ENCODE measurements around the gene IKBIP.
"Not testable (repeated sequence)": the region's sequence is repeated elsewhere in the genome, so short reads cannot be mapped to it uniquely, and the experiment has no call there.

The IKBIP gene, protein sequence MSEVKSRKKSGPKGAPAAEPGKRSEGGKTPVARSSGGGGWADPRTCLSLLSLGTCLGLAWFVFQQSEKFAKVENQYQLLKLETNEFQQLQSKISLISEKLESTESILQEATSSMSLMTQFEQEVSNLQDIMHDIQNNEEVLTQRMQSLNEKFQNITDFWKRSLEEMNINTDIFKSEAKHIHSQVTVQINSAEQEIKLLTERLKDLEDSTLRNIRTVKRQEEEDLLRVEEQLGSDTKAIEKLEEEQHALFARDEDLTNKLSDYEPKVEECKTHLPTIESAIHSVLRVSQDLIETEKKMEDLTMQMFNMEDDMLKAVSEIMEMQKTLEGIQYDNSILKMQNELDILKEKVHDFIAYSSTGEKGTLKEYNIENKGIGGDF

DNA sequence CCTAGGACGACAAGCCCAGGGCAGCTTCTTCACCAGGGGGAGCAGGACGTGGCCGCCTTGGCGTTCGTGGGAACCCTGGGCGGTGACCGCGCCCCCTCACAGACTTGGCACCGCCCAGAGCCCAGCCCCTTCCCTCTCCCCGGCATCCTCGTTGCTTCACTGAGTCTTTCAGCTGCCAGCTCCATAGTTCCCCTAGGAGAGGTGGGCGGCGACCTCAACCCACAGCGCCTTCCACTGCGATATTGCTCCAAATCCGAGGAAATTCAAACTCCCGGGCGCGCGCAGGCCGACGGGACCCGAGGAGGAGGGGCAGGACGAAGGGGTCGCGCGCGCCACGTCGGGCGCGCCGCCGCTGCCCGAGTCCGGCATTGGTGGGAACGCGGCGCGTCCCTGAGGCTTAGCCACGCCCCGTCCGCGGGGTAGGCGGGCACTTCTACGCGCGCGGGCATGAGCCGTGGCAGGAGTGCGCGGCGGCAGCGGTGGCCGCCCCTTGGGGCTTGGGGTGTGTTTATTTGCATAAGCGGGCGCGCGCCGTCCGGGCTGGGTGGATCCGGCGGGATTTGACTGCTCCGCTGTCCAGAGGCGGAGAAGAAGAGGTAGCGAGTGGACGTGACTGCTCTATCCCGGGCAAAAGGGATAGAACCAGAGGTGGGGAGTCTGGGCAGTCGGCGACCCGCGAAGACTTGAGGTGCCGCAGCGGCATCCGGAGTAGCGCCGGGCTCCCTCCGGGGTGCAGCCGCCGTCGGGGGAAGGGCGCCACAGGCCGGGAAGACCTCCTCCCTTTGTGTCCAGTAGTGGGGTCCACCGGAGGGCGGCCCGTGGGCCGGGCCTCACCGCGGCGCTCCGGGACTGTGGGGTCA is at the start of gene IKBIP, which contains the start of gene APAF1:
Gene IKBIP, minus strand, starts transcription at position 77 of the 860 bp plus-strand sequence. CDS start 87 bp downstream, outside the sequence.
Gene APAF1, plus strand, starts transcription at position 579 of the 860 bp plus-strand sequence. CDS start 3,070 bp downstream, outside the sequence.
- peak; percentile 99 for DNase-seq

- DNase-seq, result peak; percentile 56
These were observed 46.8 kb upstream of the IKBIP start for GRCh38 chr12:98691351-98691750.

DNA sequence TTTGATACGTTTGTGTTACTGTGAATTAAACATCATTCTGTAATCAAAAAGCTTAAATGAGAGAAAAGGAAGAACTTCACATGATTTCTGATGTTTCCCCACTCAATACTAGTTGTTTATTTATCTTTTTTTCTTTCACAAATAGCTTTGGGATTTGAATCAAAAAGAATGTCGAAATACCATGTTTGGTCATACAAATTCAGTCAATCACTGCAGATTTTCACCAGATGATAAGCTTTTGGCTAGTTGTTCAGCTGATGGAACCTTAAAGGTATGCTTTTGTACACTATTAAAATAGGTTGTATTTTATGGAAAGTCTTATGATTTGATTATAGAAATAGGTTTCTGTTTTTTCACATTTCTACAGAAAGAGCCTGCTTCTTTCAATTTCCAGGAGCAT is 42.0 kb upstream of the IKBIP start:
- DNase-seq, result no peak

DNA sequence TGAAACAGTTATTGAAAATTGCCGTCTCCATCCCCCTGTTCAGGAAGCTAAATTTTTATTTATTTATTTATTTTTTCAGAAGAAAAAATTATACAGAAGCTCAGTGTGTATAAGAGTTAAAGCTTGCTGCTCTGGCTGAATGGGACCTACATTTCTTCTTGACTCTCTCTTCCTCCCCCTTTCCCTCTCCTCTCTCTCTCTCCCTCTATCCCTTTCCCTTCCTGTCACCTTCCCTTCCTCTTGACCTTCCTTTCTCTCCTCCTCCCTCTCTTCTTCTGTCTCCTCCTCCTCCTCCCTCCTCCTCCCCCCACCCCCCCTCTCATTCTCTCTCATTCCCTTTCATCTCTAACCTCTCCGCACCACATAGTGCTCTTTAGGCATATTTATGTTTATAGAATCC is 39.6 kb upstream of the IKBIP start:
- DNase-seq, result no peak

GRCh38 chr12:98679611-98680005 is 35.0 kb upstream of the IKBIP start:
- DNase-seq, result no peak

- DNase-seq, result no peak
These were observed 34.5 kb upstream of the IKBIP start for GRCh38 chr12:98678946-98679610.

DNA sequence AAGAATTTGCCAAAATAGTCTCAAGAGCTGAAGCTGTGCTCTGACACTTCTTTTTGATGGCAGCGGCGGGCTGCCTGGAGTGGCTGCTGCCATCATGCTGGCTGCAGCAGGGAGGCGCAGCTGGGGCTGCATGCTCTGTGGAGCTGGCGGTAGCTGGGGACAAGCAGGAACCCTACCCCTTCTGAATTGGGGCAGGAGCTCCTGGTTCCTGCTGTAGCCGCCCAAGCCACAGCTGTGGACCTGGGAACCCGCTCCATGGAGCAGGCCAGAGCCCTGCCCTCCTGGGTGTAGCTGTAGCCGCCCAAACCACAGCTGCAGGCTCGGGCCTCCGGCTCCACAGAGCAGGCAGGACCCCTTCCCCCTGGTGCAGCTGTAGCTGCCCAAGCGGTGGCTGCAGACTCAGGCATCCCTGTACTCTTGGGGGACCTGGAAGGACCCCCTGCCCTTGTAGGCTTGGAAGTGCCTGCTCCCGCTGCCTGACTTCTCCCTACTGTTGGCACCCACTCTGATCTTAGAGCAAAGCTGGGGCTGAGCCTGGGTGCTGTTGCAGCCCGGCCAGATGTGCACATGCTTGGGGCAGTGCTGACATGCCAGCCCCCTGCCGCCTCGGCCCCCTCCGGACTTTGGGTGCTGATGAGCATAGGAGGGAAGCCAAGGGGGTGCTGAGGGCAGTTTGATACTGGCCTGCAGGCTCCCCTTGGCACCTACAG is 33.8 kb upstream of the IKBIP start:
- DNase-seq, result no peak

DNA sequence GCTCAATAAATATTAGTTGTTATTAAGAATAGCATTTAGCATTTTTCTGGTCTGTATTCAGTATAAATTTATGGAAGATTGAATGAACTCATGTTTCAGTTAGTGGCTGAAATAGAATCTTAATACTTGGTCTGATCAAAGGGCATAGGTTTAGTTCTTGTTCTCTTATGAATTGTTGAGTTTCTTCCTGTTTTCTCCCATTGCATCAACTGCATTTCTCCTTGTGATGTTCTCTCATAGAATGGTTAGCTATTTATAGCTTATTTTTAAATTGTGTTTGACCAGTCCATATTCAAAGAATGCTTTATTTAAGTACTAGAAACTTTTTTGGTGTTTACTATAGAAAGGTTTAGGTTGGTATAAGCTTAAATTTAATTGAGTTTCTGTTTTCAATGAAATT is 30.3 kb upstream of the IKBIP start:
- DNase-seq, result peak; percentile 54

- no peak for DNase-seq
These were observed 26.9 kb upstream of the IKBIP start for GRCh38 chr12:98671459-98671858.

- no peak for DNase-seq
These were observed 25.2 kb upstream of the IKBIP start for GRCh38 chr12:98669751-98670150.

GRCh38 chr12:98660521-98660920 is 15.9 kb upstream of the IKBIP start:
- DNase-seq, result no peak

GRCh38 chr12:98656289-98657101 is 11.9 kb upstream of the IKBIP start:
- no peak for DNase-seq

DNA sequence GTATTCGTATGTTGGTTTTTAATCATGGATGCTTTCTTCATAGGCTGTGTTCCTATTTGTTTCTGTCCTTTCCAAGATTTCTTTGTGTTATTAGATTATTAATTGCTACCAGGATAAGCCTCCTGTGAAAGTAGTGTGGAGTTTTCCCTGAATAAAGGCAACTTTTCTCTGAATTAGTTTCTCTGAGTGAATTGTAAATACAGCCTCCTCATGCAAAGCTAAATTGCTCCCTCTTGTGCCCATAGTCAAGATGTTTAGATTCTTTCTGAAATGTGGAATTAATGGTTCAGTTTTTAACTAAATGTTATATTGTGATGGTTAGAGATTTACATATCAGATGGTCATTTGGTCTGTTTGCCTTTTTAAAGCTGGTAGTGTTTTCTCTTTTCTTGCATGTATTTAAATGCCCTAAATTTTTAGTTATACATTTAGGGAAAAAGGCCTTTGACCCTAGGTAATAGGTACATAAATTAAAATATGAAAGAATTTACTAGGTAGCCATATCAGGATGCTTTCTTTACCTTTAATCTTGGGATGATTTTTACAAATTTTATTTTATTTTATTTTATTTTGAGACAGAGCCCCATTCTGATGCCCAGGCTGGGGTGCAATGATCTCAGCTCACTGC is 9.4 kb upstream of the IKBIP start:
- peak; percentile 77 for DNase-seq

DNA sequence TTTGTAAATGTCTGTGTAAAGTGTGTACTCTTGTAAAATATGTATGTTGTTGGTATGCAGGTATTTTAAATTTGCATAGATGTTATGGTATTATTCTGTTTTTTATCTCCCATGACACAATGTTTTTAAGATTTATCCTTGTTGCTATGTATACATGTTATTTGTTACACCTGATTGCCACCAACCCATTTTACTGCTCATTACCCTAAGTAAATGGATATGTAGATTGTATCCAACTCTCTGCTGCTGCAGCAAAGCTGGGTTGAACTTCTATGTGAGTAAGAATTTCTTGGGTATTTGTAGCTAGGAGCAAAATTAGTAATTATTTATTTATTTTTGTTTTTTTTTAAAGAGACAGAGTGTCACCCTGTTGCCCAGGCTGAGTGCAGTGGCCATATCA is 6.7 kb upstream of the IKBIP start:
- DNase-seq, result no peak

GRCh38 chr12:98646294-98647090 is 1.9 kb upstream of the IKBIP start:
- DNase-seq, result peak; percentile 31

DNA sequence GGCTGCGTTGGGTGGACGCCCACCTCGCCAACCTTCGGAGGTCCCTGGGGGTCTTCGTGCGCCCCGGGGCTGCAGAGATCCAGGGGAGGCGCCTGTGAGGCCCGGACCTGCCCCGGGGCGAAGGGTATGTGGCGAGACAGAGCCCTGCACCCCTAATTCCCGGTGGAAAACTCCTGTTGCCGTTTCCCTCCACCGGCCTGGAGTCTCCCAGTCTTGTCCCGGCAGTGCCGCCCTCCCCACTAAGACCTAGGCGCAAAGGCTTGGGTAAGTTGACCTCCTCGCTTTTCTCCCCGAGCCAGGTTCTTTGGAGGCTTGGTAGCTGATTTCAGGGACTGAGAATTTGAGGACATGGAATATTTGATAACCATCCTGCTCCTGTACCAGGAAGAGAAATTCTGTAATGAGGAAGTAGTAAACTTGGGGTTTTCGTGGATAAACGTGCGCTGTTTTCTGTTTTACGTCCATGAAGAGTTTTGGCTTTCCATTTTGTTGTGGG is 1.0 kb upstream of the IKBIP start:
- DNase-seq, result peak; percentile 55

DNA sequence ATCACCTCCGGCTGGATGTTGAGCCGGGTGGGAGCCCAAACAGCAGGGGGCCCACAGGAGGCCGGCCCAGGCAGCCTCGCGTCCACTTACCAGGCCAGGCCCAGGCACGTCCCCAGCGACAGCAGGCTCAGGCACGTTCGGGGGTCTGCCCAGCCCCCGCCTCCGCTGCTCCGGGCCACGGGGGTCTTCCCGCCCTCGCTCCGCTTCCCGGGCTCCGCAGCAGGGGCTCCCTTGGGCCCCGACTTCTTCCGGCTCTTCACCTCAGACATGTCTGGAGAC is 216 bp downstream of the IKBIP start:
- DNase-seq, result no peak

GRCh38 chr12:98642801-98643200 is 1.8 kb downstream of the IKBIP start:
- DNase-seq, result not testable (repeated sequence)

DNA sequence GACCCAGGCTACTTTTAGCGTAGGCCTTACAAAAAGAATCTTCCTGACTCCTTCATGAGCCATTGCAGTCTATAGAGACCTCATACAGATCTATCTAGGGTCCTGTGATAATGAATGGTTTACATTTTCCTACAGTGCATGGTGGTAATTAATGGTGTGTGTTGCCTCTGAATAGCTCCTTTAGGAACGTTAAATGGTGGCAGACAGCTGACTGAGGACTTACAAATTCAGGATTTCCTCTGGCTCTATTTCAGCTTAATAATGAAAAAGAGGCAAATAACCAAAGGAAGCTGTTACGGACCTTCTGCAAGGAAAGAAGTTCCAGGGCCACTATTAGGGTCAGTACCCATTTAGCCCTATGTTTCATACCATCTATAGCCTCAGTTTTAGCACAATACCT is 5.1 kb downstream of the IKBIP start:
- no peak for DNase-seq

DNA sequence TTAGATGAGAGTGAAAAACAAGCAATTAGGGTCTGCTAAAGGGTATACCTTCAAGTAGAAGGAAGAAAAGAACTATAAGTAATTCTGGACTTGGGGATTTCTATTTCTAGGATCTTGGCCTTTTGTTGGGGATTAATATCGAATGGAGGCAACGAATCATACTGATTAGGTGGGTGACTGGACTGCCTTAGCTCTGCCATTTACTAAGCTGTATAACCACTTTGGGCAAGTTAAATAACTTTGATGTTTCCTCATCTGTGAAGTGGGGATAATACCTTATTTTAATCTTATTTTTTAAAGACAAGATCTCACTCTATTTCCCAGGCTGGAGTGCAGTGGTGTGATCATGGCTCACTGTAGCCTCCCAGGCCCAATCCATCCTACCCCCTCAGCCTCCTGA is 6.6 kb downstream of the IKBIP start:
- DNase-seq, result no peak

Measured in suppressor macrophage treated with lipopolysaccharide for 4 hours (primary cell).